HG03095 (cell line): Measurements from ENCODE around the gene THADA.
"Not testable (repeated sequence)": the region's sequence is repeated elsewhere in the genome, so short reads cannot be mapped to it uniquely, and the experiment has no call there.

ENCODE experiments used
- ATAC-seq: cut with Tn5 transposase; IDR thresholded peaks from one replicate; pipeline ENCODE4 v1.9.1; 2021; ENCODE audit warnings: moderate library complexity; ENCODE audit not compliant: unreplicated experiment

Gene THADA

DNA sequence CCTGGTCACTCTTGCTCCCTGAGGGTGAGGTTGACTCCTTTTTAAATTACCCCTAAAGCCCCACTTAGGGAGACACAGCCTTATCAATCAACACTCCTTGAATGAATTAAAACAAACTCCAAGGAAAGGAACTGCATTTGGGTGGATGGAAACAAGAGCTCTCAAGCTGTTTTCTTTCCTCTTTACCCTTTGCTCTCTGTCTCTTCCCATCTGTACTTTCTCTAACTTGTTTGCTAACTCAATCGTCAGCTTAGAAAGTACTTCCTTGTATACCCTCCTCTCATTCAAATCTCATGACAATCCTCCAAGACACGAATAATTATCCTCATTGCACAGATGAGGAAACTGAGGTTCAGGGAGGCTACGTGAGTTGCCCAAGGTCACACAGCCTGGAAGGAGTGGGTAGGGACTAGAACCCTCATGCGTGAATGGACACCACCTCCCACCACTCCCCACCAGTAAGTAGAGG is 402.2 kb downstream of the THADA start:
- no peak for ATAC-seq

DNA sequence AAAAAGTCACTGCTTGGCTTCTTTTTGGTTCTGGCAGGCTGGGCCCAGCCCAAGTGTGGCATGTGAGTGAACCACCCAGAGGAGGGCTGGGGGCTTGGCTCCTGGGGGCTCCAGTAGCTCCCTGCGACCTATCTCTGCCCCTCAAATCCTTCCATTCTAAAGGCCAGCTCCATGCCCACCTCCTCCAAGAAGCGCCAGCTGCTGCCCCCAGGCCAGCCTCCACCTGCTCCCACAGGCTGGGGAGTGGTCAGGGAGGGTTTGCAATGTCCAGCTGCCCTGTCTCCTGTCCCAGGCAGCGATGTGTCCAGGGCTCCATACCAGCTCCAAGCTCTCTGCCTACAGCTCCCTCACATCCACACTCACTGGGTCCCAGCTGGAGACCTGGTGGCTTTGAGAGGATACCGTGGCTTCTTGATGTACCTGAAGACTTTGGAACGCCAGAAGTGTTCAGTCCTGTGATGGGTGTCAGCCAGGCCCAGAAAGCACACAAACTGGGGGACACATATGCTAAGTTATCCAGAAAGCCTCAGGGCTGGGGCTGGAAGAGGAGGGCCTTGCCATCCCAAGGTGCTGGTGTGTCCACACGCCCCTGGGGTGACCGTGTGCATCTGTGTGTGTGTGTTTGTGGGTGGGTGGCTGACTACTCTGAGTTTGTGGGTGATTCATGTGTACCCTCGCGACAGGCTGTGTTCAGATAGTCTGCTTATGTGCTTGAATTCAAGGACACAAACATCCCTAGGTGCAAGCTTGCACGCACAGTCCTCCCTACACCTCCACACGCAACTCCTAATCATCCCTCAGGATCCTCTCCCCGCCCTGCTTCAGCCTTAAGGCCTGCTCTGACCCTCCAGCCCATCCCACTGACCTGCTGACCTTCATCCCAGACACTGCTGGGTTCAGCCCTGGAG is 402.8 kb downstream of the THADA start:
- no peak for ATAC-seq

DNA sequence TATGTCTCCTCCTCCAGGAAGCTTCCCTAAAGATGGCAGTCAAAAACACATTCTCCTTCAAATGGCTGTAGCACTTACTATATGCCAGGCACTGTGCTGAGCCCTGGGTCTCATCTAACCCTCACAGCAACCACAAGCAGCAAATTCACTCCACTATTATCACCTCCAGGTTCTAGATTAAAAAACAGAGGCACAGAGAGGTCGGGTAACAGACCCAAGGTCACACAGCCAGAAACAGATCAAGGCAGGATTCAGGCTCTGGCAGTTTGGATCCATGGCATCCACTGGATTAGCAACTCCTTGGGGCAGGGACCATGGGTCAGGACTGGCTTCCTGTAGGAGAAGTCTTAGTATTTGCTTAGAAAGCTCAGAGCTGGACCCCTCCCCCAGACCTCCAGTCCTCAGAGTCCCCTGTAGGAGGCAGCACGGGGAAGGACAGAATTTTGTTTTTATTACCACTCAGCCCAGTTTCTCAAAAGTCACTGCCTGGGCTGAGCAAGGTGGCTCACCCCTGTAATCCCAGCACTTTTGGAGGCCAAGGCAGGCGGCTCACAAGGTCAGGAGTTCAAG is 403.8 kb downstream of the THADA start:
- no peak for ATAC-seq

DNA sequence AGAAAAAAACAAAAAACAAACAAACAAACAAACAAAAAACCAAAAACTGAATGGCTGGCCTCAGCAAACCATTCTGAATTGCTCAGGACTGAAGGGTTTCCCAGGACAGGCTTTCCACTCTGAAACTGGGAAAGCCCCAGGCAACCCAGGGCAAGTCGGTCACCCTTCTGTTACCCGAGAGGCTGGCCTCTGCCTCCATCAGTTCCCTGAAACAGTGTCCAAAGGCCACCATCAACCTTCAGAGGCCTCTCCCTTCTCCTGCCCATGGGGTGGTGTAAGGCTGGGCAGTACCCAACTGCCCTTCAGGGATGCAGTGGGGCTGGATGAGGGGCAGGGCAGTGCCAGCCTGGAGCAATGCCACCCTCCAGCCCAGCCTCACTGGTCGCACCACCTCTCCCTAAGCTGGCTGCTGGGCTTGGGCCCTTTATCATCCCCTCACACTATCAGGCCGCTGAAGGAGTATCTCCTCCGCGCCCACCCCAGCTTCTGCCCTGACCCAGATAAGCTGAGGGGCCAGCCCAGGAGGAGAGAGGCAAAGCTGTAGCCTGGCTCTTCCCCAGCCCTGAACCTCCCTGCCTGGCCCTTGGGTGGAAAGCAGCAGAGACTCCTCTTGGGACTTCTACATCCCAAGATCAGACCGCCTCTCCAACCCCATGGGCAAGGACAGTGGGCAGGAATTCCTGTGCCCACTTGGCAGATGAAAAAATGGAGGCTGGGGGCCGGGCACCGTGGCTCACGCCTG is 405.4 kb downstream of the THADA start:
- ATAC-seq: no peak

DNA sequence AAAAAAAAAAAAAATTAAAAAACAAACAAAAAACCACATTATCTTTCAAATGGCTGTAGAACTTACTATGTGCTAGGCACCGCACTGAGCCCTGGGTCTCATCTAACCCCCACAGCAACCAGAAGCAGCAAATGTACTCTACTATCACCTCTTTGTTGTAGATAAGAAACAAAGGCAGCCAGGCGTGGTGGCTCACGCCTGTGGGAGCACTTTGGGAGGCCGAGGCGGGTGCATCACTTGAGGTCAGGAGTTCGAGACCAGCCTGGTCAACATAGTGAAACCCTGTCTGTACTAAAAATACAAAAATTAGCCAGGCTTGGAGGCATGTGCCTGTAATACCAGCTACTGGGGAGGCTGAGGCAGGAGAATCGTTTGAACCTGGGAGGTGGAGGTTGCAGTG is 406.0 kb downstream of the THADA start:
- ATAC-seq: not testable (repeated sequence)

DNA sequence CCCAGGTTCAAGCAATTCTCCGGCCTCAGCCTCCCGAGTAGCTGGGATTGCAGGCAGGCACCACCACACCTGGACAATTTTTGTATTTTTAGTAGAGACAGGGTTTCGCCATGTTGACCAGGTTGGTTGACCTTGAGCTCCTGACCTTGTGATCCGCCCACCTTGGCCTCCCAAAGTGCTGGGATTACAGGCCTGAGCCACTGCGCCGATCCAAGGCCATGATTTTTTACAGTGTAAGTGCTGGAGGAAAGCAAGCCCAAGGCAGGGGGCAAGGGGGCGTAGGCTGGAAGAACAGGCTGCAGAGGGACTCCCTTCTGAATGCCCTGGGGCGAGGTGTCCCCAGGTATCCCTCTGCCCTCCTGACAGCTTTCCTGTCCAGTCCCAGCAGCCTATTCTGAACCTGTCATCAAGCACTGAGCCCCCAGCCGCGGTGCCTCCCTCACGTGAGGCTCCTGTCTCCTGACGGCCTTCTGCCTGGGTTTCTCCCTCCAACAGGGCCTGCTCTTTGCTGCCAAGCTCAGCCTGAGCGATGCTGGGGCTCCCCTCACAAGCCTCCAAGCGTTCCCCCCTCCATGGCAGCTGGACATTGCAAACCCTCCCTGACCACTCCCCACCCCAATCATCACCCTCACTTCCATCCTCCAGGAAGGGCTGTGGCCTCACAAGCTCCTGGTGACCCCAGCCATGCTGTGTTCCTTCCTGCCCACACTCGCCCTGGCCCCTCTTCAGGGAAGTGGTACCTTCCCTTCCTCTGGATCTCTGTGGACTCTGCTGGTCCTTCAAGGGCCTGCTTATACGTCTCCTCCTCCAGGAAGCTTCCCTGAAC is 407.1 kb downstream of the THADA start:
- no peak for ATAC-seq

DNA sequence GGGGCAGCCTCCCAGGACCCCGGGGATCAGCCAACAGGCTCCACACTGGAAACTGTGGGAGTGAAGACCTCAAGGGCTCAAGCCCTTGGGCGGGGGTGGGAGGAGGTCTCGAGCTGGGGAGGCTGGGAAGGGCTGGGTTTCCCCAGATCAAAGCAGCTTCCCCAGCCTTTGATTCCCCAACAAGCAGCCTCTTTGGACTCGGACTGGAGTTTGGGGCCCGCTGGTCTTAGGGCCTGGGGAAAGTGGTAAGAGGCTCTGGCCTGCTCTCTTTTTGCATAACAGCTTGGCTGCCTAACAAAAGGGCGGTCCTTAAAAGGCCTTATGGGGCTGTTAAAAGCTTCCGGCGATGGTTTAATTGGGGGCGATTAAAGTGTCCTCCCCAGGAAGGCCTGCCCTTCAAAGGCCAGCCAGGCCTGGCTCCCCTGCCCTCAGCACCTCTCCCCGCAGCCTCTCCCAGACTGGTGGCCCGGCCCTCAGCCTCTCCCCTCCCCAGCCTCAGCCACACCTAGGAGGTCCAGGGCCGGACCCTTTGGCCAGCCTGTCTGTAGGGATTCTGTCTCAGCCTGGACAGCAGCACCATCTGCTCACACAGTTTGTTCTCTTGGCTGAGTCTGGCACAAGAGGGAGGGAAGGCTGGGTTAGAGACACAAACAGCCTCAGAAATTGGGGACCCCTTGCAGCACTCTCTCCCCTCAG is 409.0 kb downstream of the THADA start:
- ATAC-seq: no peak

DNA sequence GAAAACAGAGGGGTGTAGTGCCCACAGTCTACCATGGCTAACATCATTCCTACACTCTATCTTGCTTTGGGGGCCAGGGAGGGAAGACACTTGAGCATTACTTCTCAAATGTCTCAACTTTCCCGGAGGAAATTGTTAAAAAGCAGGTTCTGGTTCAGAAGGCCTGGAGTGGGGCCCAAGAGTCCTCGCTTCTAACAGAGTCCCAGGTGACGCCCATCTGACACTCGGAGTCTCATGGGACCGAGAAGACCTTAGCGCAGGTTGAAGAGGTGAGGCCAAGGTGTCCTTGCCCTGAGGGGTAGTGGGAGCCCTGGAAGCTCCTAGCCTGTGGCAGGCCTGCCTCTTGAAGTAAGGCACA is 409.5 kb downstream of the THADA start:
- ATAC-seq: no peak

DNA sequence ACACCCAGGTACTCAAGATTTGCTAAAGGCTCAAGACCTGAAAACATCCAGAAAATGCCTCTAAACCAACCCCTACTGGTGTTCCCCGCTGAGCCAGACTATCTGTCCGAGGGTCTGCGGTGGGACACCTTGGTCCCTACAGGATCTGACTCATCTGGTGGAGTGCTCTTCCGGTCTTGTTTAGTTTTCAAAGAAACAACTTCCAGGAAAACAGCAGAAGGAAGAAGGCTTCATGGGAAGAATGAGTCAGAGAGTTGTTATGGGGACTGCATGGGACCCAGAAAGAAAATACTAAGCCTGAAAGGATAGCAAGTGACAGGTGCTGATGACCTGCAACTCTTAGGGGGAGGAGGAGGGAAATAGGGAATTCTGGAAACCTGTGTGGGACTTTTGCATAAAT is 410.7 kb downstream of the THADA start:
- ATAC-seq: no peak

DNA sequence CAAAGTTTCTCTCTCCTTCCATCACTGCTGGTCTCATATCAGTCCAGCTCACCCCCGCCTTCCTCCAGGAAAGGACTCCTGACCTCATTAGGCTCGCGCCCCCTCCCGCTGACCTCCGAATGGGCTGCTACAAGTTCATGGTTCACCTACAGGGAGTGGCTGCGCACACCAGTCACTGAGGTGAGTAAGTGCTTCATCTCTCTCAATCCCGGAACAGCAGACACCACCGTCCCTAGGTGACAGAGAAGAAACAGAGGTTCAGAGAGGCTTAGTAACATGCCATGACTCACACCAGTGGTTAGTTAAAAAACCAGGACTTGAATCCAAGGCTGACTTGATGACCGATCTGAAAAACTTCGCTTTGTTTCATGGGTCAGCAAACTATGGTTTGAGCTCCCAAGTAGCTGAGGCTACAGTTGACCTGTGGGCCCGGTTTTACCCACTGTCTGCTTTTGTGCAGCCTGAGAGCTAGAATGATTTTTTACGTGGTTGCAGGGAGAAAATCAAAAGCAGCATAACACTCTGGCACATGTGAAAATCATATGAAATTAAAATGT is 411.4 kb downstream of the THADA start:
- no peak for ATAC-seq

DNA sequence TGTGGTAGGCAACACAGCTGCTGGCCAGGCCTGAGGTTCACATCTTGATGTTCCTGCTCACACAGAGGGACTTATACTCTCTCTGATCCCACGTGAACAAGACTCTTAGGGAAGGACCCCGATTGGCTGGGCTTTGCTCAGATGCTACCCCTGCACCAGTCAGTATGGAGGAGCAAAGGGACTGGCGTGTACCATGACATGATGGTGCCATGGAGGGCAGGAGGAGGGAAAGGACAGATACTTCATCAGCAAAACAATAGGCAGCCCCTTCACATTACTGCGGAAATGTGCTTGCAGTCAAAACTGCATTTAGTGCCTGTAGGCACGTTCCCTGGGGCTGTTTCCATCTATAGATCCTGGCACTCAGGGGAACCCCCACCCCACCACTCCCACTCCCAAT is 412.1 kb downstream of the THADA start:
- ATAC-seq: no peak

DNA sequence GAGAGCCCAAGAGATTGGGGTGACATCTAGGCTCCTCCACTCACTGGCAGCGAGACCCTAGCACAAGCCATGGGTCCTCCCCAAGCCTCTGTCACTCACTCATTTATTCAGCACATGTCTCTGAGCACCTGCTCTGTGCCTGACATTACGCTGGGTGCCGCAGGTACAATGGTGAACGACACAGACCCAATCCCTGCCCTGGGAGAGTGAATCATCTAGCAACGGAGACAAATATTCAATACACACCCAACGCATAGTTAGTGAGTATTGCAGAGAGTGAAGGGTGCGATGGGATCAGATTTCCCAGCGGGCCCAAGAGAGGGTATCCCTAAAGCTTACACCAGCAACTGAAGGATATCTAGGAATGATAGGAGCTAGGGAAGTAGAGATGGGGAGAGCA is 414.9 kb downstream of the THADA start:
- ATAC-seq: no peak
